ENCODE measurements around the gene RNASEH2A. TPM values are rescaled to one million over a fixed set of nuclear protein-coding genes. Genes with fewer than 3 reads are reported as not detected.

RNASEH2A gene
- total RNA-seq, 1 donor from 2014 or later: 17.2 TPM

- no peak for DNase-seq (ENCODE audit: extremely low read depth, low read depth, low spot score)
Measured at GRCh38 chr19:12847159-12848139, 41.1 kb downstream of the RNASEH2A start.

DNA sequence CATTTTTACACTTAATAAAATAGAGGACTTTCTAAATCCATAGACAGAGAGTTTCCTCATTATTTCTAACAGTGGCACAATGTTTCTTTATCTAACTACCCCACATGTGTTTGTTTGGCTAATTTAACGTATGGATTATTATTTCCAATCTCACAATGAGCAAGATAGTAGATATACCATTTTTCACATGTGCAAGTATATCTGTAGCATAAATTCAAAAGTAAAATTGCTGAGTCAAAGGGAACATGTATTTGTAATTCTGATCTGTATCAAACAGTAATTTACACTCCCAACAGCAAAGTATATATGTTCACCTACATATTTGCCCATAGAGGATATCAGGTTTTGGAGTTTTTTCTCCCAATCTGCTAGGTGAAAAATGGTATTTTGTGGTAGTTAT, 50.3 kb downstream of the RNASEH2A start:
- DNase-seq (ENCODE audit: extremely low read depth, low read depth, low spot score): no peak

GRCh38 chr19:12858041-12858928, 51.9 kb downstream of the RNASEH2A start:
- no peak for DNase-seq (ENCODE audit: extremely low read depth, low read depth, low spot score)

GRCh38 chr19:12859546-12859945, 53.2 kb downstream of the RNASEH2A start:
- DNase-seq (ENCODE audit: extremely low read depth, low read depth, low spot score): no peak

Other genes starting within 250 kb of the RNASEH2A start
- gene ZNF490, start 195.8 kb upstream of the RNASEH2A start, total RNA-seq: 8.1 and 8.6 TPM in 2 replicates
- 13.0 and 13.5 TPM in 2 replicates for gene ZNF791, start 195.7 kb upstream of the RNASEH2A start, total RNA-seq
- gene MAN2B1, start 139.8 kb upstream of the RNASEH2A start, total RNA-seq: 108 and 113 TPM in 2 replicates
- 10.2 and 13.8 TPM in 2 replicates for gene WDR83, start 139.8 kb upstream of the RNASEH2A start, total RNA-seq
- 86.9 and 87.5 TPM in 2 replicates for gene DHPS, start 124.7 kb upstream of the RNASEH2A start, total RNA-seq
- gene GNG14, start 118.6 kb upstream of the RNASEH2A start, total RNA-seq: 2.1 TPM in 1 of 2 replicates, not detected in the other
- gene FBXW9, start 110.0 kb upstream of the RNASEH2A start, total RNA-seq: 8.0 and 12.1 TPM in 2 replicates
- 56.9 and 60.2 TPM in 2 replicates for gene TNPO2, start 82.7 kb upstream of the RNASEH2A start, total RNA-seq
- gene TRIR, start 71.9 kb upstream of the RNASEH2A start, total RNA-seq: 380 and 408 TPM in 2 replicates
- 65.0 and 88.7 TPM in 2 replicates for gene GET3, start 69.1 kb upstream of the RNASEH2A start, total RNA-seq
- not detected in 2 replicates for gene BEST2, start 54.8 kb upstream of the RNASEH2A start, total RNA-seq
- gene HOOK2, start 31.0 kb upstream of the RNASEH2A start, total RNA-seq: 24.9 and 33.1 TPM in 2 replicates
- gene JUNB, start 15.1 kb upstream of the RNASEH2A start, total RNA-seq: 110 and 298 TPM in 2 replicates
- 325 and 362 TPM in 2 replicates for gene PRDX2, start 4.8 kb upstream of the RNASEH2A start, total RNA-seq
- gene THSD8, start 4.5 kb upstream of the RNASEH2A start, total RNA-seq: not detected in 2 replicates
- not detected in 2 replicates for gene RTBDN, start 28.0 kb downstream of the RNASEH2A start, total RNA-seq
- 0.64 and 3.2 TPM in 2 replicates for gene MAST1, start 31.9 kb downstream of the RNASEH2A start, total RNA-seq
- gene DNASE2, start 74.9 kb downstream of the RNASEH2A start, total RNA-seq: 40.1 and 56.4 TPM in 2 replicates
- gene KLF1, start 80.6 kb downstream of the RNASEH2A start, total RNA-seq: not detected in 2 replicates
- gene GCDH, start 84.6 kb downstream of the RNASEH2A start, total RNA-seq: 17.7 and 35.7 TPM in 2 replicates
- 0.64 TPM in 1 of 2 replicates, not detected in the other for gene SYCE2, start 112.7 kb downstream of the RNASEH2A start, total RNA-seq
- 74.0 TPM in 2 replicates for gene FARSA, start 127.1 kb downstream of the RNASEH2A start, total RNA-seq
- gene CALR, start 132.0 kb downstream of the RNASEH2A start, total RNA-seq: 1,355 and 1,382 TPM in 2 replicates
- gene RAD23A, start 139.3 kb downstream of the RNASEH2A start, total RNA-seq: 86.7 and 105 TPM in 2 replicates
- 58.2 and 64.6 TPM in 2 replicates for gene GADD45GIP1, start 150.6 kb downstream of the RNASEH2A start, total RNA-seq
- gene DAND5, start 163.0 kb downstream of the RNASEH2A start, total RNA-seq: 0.05 TPM in 1 of 2 replicates, not detected in the other
- 4.9 and 5.0 TPM in 2 replicates for gene NFIX, start 188.9 kb downstream of the RNASEH2A start, total RNA-seq